Neural progenitor cell (in vitro differentiated cells): ENCODE data around the gene PREX1.

Experiments
- EZH2 ChIP-seq: fragments of 200-600 bp; sonication (generic); IDR thresholded peaks from 2 replicates; pipeline ENCODE4 v1.6.1; 2017; ENCODE audit warnings: antibody characterized with exemption, mild to moderate bottlenecking, moderate library complexity
- EZH2phosphoT487 ChIP-seq: fragments of 200-600 bp; sonication (generic); IDR thresholded peaks from 2 replicates; pipeline ENCODE4 v1.6.1; 2017; ENCODE audit warnings: antibody characterized with exemption
- TF ChIP-seq, protein P1 (sequence below): fragments of 200-600 bp; sonication (generic); IDR thresholded peaks from 2 replicates; pipeline ENCODE4 v1.5.1; 2017; ENCODE audit warnings: antibody characterized with exemption, mild to moderate bottlenecking

- TF ChIP-seq EZH2 (no peak), EZH2phosphoT487 (no peak)
- TF ChIP-seq, protein P1, sequence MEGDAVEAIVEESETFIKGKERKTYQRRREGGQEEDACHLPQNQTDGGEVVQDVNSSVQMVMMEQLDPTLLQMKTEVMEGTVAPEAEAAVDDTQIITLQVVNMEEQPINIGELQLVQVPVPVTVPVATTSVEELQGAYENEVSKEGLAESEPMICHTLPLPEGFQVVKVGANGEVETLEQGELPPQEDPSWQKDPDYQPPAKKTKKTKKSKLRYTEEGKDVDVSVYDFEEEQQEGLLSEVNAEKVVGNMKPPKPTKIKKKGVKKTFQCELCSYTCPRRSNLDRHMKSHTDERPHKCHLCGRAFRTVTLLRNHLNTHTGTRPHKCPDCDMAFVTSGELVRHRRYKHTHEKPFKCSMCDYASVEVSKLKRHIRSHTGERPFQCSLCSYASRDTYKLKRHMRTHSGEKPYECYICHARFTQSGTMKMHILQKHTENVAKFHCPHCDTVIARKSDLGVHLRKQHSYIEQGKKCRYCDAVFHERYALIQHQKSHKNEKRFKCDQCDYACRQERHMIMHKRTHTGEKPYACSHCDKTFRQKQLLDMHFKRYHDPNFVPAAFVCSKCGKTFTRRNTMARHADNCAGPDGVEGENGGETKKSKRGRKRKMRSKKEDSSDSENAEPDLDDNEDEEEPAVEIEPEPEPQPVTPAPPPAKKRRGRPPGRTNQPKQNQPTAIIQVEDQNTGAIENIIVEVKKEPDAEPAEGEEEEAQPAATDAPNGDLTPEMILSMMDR, result no peak
Observed at GRCh38 chr20:48866936-48867335, 39.1 kb upstream of the PREX1 start.
